D721Med (cell line): ENCODE data around the gene CD80.
"Not testable (repeated sequence)": the region's sequence is repeated elsewhere in the genome, so short reads cannot be mapped to it uniquely, and the experiment has no call there.

Experiments
- DNase-seq: peaks from one replicate; pipeline ENCODE4 v3.0.0; 2011; ENCODE audit warnings: low spot score; ENCODE audit not compliant: insufficient read length
- FAIRE-seq: peaks from 2 replicates; lab custom pipeline; 2011; peaks lifted over from hg19 to GRCh38; lab: Jason Lieb, UNC
- CTCF ChIP-seq: IDR thresholded peaks from 2 replicates; pipeline ENCODE4 v1.5.1; 2012; ENCODE audit warnings: mild to moderate bottlenecking, control low read depth; ENCODE audit not compliant: insufficient read depth; ENCODE audit errors: missing control alignments

Gene CD80

DNA sequence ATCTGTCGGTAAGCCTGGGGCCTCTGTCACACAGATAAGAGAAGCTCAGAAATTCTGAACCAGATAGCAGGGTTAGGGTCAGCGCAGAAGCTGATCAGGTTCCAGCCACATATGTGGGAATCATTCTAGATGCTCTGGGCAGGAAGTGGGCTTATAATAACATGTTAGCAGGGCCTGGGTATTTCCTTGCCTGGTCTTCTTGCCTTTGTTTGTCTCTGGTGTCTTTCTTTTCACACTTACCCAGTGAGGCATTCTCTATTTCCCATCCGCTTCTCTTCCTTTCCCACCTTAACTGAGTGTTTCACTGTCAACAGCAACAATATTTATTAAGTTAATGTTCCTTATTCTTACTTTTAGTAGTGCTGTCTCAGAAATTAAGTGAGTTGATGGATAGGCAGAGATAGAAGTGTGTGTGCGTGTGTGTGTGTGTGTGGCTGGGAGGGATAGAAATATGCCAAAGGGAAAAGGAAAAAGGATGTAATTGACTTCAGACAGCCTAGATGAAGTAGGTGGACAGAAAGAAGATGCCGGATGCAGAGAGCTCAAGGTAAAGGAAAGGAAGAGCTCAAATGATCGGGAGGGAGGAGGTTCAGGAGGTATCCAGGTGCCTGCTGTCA, 40.3 kb upstream of the CD80 start:
- DNase-seq (no peak), FAIRE-seq (no peak)
- no peak for TF ChIP-seq CTCF

- FAIRE-seq (no peak), DNase-seq (no peak)
- TF ChIP-seq CTCF, result no peak
Measured at GRCh38 chr3:119598410-119599098, 39.1 kb upstream of the CD80 start.

DNA sequence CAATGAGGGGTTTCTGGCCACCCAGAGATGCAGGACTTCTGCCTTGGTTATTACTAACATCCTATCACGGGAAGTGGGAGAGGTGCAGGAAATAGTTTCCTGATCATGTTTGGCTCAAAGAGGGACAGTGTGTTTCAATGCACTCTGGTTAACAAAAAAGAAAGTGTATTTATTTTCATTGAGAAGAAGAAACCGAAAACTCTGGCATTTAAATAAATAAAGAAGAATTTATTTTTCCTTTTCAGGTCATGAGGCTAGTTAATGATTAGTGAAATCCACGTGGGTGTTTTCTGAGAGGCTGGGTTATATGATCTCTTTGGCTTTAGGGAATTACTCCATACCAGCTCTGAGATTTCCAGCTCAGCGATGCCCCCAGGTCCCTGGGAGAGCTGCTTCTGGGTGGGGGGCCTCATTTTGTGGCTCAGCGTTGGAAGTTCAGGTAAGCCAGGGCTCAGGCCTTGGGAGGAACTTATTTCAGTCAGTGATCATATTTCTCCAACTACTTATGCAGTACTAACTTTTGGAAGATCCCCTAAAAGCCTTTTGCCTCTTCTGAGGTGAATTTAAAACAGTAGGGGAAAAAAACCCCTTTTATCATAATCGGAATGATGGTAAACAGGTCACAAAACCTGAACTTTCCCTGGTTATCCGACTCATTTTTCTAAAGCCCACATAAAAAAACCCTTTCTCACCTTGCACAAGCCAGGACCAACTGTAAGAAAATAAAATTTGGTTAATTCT, 38.3 kb upstream of the CD80 start, which contains the start of gene PLA1A:
PLA1A (plus strand) TSS at position 338 of the 741 bp plus-strand sequence; CDS start at position 367, 29 bp downstream.
- no peak for FAIRE-seq
- no peak for DNase-seq
- no peak for TF ChIP-seq CTCF

DNA sequence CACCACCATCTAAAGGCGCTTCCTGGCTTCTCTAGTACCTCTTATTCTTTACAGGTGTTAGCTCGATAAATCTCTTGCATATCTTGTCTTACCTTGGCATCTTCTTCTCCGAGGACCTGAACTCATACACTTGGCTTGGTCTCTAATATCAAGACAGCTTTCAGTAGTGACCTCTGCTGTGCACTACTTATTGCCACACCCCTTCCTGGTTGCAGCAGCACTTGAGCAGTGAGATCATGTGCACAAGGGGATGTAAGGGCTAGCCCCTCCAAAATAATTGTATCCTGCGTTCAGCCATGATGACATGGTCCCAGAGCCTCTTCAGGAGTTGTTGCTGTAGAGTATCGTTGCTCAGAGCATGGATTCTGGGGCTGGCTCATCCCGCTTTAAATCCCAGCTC, 37.0 kb upstream of the CD80 start:
- no peak for TF ChIP-seq CTCF
- no peak for FAIRE-seq
- no peak for DNase-seq

GRCh38 chr3:119595639-119596334, 36.4 kb upstream of the CD80 start:
- FAIRE-seq (no peak), DNase-seq (no peak)
- TF ChIP-seq CTCF, result no peak

GRCh38 chr3:119594929-119595328, 35.5 kb upstream of the CD80 start:
- not testable (repeated sequence) for FAIRE-seq, DNase-seq

DNA sequence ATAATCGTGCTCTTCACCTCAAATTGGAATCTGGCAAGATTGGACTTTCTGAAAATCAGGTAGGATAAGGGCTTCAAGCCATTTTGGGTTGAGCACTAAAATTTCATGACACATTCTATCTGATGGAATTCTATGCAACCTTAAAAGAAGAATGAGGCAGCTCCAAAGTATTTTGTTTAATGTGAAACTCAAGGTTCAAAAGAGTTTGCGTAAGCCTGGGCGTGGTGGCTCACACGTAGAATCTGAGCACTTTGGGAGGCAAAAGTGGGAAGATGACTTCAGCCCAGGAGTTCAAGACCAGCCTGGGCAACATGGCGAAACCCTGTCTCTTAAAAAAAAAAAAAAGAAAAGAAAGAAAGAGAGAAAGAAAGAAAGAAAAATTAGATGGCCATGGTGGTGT, 34.7 kb upstream of the CD80 start:
- DNase-seq (no peak), FAIRE-seq (no peak)
- no peak for TF ChIP-seq CTCF
